ENCODE data around the gene CECR2. TPM values are rescaled to one million over a fixed set of nuclear protein-coding genes. Genes with fewer than 3 reads are reported as not detected.

CECR2 gene
- total RNA-seq, 1 donor from 2014 or later = 0.24 TPM

DNA sequence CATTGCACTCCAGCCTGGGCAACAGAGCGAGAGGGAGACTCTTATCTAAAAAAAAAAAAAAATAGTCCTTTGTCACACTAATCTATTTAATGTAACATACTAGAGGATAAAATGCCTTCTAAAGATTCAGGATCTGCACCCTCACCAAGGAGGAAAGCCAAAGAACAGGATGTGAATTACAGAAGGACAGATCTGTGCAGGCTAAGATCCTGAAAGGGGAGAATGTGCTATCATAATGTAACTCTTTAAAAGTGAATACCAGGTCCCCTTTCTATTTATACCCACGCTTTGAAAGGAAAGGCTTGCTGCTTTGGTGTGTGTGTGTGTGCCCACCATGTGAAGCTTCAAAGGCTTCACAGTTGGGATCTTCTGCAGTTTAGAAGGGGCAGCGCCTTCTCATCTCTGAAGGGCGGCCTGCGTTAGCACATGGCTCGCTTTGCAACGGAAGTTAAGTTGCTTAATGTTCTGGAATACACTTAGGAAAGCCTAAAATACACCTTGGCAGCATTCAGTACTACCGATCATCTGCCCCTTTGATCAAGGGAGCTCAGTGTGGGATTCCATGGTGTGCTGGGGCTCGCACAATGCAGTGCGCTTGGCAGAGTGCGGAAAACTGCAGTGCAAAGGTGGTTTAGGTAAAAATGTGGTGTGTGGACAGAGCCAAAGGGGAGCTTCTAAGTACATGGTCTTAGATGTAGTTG is 6.8 kb downstream of the CECR2 start:
- H3K27ac Mint-ChIP-seq (ENCODE audit: unreplicated experiment) = no peak overlapping the region
- no peak overlapping the region for H3K4me3 Mint-ChIP-seq (ENCODE audit: unreplicated experiment)

GRCh38 chr22:17376950-17377349 is 7.7 kb downstream of the CECR2 start:
- Mint-ChIP-seq H3K4me3 (ENCODE audit: unreplicated experiment) (no peak overlapping the region), H3K9me3 (ENCODE audit: unreplicated experiment) (no peaks in the 10 kb centered on the region), H3K27me3 (ENCODE audit: unreplicated experiment) (peaks cover 37% of the 10 kb centered on the region), H3K4me1 (ENCODE audit: unreplicated experiment) (no peaks in the 10 kb centered on the region), H3K27ac (ENCODE audit: unreplicated experiment) (no peak overlapping the region), H3K36me3 (ENCODE audit: unreplicated experiment) (no peaks in the 10 kb centered on the region)
- no peak for TF ChIP-seq CTCF (IDR thresholded peaks at IDR 0.05)
- no peak for DNase-seq (ENCODE audit: extremely low spot score, unreplicated experiment)

More for the DNA sequence above, 6.8 kb downstream of the CECR2 start:
- H3K9me3 Mint-ChIP-seq (ENCODE audit: unreplicated experiment) = no peaks in the 10 kb centered on the region
- H3K27me3 Mint-ChIP-seq (ENCODE audit: unreplicated experiment) = peaks cover 43% of the 10 kb centered on the region
- DNase-seq (ENCODE audit: extremely low spot score, unreplicated experiment) = no peak
- no peaks in the 10 kb centered on the region for H3K36me3 Mint-ChIP-seq (ENCODE audit: unreplicated experiment)
- H3K4me1 Mint-ChIP-seq (ENCODE audit: unreplicated experiment) = peaks cover 1% of the 10 kb centered on the region
- no peak for TF ChIP-seq CTCF (IDR thresholded peaks at IDR 0.05)

GRCh38 chr22:17379944-17380343 is 10.7 kb downstream of the CECR2 start:
- no peak for DNase-seq (ENCODE audit: extremely low spot score, unreplicated experiment)
- Mint-ChIP-seq H3K4me1 (ENCODE audit: unreplicated experiment) (no peaks in the 10 kb centered on the region), H3K4me3 (ENCODE audit: unreplicated experiment) (no peak overlapping the region), H3K9me3 (ENCODE audit: unreplicated experiment) (peaks cover 8% of the 10 kb centered on the region), H3K27me3 (ENCODE audit: unreplicated experiment) (peaks cover 20% of the 10 kb centered on the region), H3K27ac (ENCODE audit: unreplicated experiment) (no peak overlapping the region), H3K36me3 (ENCODE audit: unreplicated experiment) (no peaks in the 10 kb centered on the region)
- no peak for TF ChIP-seq CTCF (IDR thresholded peaks at IDR 0.05)

- H3K27me3 Mint-ChIP-seq (ENCODE audit: unreplicated experiment) = peaks cover 17% of the 10 kb centered on the region
- no peak overlapping the region for H3K4me3 Mint-ChIP-seq (ENCODE audit: unreplicated experiment)
Measured at GRCh38 chr22:17380359-17381087, 11.3 kb downstream of the CECR2 start.

More at GRCh38 chr22:17380359-17381087, 11.3 kb downstream of the CECR2 start:
- Mint-ChIP-seq H3K36me3 (ENCODE audit: unreplicated experiment) (no peaks in the 10 kb centered on the region), H3K9me3 (ENCODE audit: unreplicated experiment) (peaks cover 8% of the 10 kb centered on the region), H3K27ac (ENCODE audit: unreplicated experiment) (no peak overlapping the region), H3K4me1 (ENCODE audit: unreplicated experiment) (no peaks in the 10 kb centered on the region)
- DNase-seq (ENCODE audit: extremely low spot score, unreplicated experiment) = no peak
- TF ChIP-seq CTCF (IDR thresholded peaks at IDR 0.05) = no peak
